Non-pigmented ciliary epithelial cell (primary cell): ENCODE data around the gene DDI1.
"Not testable (repeated sequence)": the region's sequence is repeated elsewhere in the genome, so short reads cannot be mapped to it uniquely, and the experiment has no call there.

Source experiments
- DNase-seq: peaks from one replicate; pipeline ENCODE4 v3.0.0-alpha.2; 2010; ENCODE audit warnings: low read depth

The DDI1 gene

GRCh38 chr11:104041792-104042191 is 5.4 kb downstream of the DDI1 start:
- no peak for DNase-seq

- DNase-seq, result peak; percentile 6
Observed at GRCh38 chr11:104043142-104043541, 6.7 kb downstream of the DDI1 start.

- DNase-seq, result peak; percentile 23
Observed at GRCh38 chr11:104043678-104044239, 7.3 kb downstream of the DDI1 start.

DNA sequence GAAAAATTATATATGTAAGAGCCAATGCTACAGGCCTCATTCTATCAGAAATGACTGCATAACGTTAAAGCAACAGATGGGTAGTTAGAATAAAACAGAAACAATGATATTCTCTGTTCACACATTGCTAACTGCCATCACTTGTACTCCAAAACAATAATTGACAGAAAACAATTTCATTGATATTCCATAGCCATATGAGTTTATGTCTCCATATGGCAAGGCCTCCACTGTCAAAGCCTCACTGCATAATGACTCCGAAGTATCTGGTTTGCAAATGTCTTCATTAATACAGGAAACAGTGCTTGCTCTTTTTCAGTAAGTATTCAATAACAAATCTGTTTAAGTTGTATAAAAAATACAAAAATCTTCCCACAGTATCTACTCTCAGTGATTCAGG is 9.9 kb downstream of the DDI1 start:
- DNase-seq, result no peak

- not testable (repeated sequence) for DNase-seq
Observed at GRCh38 chr11:104046858-104047257, 10.4 kb downstream of the DDI1 start.

DNA sequence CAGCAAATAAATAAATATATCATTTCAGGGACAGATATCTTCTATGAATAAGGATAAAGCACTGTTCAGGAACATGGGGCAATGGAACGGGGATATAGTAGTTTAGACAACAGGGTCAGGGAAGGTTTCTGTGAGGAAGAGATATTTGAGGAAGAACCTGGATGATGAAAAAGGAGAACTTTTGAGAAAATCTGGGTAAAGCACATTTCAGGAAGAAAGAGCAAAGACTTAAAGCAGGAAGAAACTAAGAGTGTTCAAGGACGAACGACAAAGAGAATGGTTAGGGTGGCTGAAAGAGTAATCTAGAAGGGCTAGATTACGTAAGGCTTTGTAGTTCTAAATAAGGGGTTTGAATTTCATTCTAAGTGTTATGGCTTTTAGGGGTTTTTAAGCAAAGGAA is 12.7 kb downstream of the DDI1 start:
- no peak for DNase-seq

- no peak for DNase-seq
Observed at GRCh38 chr11:104051778-104052177, 15.3 kb downstream of the DDI1 start.

- DNase-seq, result no peak
Observed at GRCh38 chr11:104053743-104054478, 17.5 kb downstream of the DDI1 start.

- DNase-seq, result no peak
Observed at GRCh38 chr11:104054911-104055529, 18.6 kb downstream of the DDI1 start.

GRCh38 chr11:104055596-104055995 is 19.2 kb downstream of the DDI1 start:
- DNase-seq, result no peak

- DNase-seq, result no peak
Observed at GRCh38 chr11:104057908-104058307, 21.5 kb downstream of the DDI1 start.

GRCh38 chr11:104058680-104059079 is 22.2 kb downstream of the DDI1 start:
- DNase-seq, result no peak

DNA sequence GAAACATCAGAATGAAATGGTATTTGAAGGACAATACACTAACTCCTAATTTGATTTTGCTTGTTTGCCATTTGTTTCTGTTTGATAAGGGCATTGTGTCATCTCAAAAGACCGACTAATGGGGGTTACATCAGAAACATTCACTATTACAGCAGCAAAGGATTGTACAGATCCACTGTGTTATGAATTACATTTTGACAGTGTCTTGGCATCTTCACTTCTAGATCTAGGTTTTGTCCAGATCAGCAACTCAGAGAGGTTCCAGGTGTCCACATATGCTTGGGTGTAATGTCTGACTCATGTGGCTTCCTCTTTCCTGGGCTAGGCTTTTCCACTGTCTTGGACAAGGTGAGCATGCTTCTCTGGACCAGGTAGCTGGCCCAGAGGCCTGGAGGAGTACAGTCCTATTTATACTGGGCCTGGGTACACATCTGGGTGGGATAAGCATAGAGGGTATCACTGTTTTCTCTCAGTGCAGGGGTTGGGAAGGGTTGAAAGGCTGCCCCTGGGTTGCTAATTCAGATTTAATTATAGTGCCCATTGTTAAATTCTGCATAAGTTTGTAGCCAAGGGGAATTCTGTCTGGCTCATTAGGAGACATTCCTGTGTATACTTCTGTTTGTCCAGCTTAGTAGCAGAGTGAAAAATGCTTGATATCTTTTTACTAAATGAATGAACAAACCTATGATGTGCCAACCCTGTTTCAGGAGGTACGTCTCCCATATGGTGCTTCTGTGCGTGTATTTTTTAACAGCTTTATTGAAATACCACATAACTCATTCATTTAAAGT is 23.8 kb downstream of the DDI1 start:
- no peak for DNase-seq

- DNase-seq, result no peak
Observed at GRCh38 chr11:104060820-104061219, 24.4 kb downstream of the DDI1 start.

- no peak for DNase-seq
Observed at GRCh38 chr11:104061853-104062521, 25.5 kb downstream of the DDI1 start.

DNA sequence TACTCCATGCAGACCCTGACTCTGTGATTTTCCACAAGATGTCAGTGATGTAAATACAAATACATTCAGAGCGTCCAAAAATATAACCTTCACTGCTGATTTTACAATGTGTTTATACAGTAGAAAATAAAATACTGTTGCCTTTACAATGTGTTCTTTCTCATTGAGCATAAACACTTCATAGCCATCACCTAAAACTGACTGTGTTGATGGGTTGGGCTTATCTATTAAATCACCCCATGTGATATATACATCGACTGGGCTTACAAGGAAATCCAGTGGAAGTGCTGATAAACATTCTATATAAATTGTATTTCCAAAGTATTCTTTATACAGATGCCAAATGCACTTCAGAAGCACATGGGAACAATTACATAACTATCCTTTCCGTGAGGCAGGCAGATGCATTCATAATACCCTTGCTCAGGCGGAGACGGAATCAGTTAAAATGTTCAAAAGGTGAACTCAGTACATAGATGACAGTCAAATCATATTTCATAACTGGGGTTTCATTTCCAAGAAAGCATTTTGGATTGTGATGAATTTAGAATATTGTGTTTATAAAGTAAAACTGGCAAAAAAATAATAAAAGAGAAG is 27.7 kb downstream of the DDI1 start:
- no peak for DNase-seq

GRCh38 chr11:104067534-104067933 is 31.1 kb downstream of the DDI1 start:
- DNase-seq, result no peak

GRCh38 chr11:104073950-104074705 is 37.7 kb downstream of the DDI1 start:
- peak; percentile 15 for DNase-seq

DNA sequence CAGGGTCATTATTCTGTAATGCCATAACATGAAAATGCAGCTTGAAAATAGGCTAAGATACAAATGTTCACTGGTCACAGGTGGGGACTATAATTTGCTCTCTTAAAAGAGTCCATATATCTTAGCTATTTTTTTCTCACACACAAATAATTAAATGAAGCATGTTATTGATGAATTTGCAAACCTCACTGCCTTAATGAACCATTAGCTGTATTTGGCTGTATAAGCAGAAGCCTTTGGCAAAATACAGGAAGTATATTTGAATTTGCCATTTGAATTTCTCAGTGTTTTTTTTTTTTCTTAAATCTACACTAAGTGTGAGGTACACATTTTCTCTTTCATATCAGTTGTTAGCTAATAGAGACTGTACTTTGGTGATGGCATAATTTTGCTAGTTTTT is 38.7 kb downstream of the DDI1 start:
- no peak for DNase-seq

DNA sequence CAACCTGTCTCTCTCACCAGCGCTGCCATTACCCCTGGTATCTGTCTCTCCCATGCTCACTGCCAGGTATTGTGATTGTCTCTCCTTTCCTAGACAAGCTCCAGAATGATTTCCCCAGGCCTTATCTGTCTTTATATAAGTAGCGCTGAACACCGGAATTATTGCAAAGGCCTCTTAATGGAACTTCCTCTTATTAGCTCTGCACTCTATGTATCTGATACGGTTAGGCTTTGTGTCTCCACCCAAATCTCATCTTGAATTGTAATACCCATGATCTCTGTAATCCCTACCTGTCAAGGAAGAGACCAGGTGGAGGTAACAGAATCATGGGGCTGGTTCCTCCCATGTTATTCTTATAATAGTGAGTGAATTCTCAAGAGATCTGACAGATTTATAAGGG is 39.3 kb downstream of the DDI1 start:
- DNase-seq, result no peak

- no peak for DNase-seq
Observed at GRCh38 chr11:104076455-104076854, 40.0 kb downstream of the DDI1 start.
